MM.1S (cell line): Measurements from ENCODE around the gene SOWAHB.

Experiments used
- CTCF ChIP-seq: fragments of 300-600 bp; sonication (generic); IDR thresholded peaks from 2 replicates; pipeline ENCODE4 v1.5.1; 2016; ENCODE audit warnings: antibody characterized with exemption, low read length, mixed read lengths
- EZH2 ChIP-seq: fragments of 300-600 bp; sonication (generic); optimal IDR thresholded peaks from 2 replicates; pipeline ENCODE3; 2017; ENCODE audit warnings: low read depth, mild to moderate bottlenecking, antibody characterized with exemption, low read length, mixed read lengths

GRCh38 chr4:76881375-76881774 is 16.6 kb downstream of the SOWAHB start:
- TF ChIP-seq CTCF: no peak
- TF ChIP-seq EZH2: no peak
